ENCODE results near the gene NAV2. TPM values are rescaled to one million over a fixed set of nuclear protein-coding genes. Genes with fewer than 3 reads are reported as not detected.
"Not testable (repeated sequence)": the region's sequence is repeated elsewhere in the genome, so short reads cannot be mapped to it uniquely, and the experiment has no call there.

NAV2 gene
- total RNA-seq, 1 donor from 2014 or later: 17.6 TPM

- DNase-seq: no peak
These were observed 349.1 kb downstream of the NAV2 start for GRCh38 chr11:20061776-20062175.

DNA sequence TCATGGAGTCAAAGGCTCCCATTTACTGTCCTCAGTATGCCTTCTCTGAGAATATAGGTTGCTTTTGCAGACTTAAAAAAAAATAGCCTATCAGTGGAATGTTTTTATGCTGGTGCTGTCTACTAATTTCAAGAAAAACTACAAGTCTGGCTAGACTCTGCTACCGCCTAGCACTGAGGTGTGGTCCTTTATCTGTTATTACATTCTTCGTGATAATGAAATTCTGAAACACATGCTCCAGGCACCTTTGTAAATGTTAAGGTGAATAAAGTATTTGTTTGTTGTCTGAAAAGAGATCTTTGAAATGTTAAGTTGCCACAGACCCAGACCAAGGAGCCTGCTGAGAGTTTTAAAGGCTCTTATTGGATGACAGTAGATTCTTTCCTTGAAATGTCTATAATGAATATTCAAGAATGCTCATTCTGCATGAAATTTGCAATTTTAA is 352.3 kb downstream of the NAV2 start:
- no peak for DNase-seq

DNA sequence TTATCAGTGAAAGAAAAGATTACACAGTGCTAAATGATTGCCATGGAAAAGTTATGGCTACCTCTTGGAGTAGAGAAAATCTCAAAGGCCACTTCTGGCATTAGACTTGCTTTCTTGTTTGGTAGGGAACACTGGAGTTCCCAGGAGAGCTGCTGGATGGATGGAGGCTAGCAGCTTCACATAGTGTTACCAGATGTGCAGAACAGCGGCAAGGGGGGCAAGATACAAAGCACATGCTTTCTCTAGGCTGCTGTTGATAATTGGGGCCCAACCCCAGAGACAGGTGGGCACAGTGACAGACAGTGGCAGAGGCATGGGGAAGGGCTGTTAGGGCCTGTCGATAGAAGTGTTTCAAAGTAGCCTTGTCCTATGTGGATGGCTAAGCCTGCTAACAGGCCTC is 352.8 kb downstream of the NAV2 start:
- DNase-seq: no peak

DNA sequence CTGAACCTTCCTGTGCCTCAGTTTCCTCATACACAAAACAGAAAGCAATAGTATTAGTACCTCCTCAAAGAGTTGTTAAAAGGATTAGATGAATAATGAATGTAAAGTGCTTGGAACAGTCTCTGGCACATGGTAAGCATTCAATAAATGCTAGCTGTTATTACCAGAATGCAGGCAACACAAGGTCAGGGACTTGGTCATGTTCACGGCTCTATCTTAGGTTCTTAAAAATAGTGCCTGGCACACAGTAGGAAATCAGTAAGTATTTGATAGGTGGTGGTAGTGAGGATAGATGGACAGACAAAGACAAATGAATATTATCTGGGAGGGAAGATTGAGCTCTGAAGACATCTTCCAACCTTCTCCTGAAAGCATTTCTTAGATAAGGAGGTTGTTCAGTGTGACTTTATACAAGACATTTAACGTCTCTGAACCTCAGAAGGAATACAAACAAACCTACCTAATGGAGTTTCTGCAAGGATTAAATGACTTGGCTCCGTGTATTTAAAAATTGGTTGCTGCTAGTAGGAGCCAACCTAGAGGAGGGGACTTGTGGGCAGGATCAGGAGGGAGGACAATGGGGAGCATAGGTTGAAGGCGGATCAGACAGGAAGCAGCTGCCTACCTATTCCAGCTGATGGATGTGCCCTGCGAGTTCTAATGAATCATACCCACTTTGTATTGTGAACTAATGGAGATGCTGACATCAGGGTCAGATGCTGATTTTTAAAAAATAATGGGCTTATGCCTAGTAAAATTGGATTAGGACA is 353.6 kb downstream of the NAV2 start:
- no peak for DNase-seq

DNA sequence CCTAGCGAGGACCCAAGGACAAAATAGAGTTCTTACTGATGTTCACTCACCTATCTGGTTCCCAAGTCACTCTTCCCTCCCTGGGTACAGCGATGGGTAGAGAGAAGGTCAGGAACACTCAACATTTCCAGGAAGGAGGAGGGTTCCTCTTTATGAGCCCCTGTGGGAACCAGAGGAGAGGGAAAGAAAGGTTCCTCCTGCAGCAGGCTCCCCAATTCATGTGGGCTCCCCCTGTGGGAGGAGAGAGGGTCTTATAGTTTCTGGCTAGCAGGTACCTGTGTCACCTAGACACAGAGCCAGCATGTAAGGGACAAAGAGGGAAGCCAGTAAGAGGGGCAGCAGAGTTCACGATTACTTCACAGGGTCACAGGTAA is 354.1 kb downstream of the NAV2 start:
- no peak for DNase-seq

- DNase-seq: no peak
These were observed 355.0 kb downstream of the NAV2 start for GRCh38 chr11:20067665-20068064.

GRCh38 chr11:20068691-20069090 is 356.1 kb downstream of the NAV2 start:
- no peak for DNase-seq

DNA sequence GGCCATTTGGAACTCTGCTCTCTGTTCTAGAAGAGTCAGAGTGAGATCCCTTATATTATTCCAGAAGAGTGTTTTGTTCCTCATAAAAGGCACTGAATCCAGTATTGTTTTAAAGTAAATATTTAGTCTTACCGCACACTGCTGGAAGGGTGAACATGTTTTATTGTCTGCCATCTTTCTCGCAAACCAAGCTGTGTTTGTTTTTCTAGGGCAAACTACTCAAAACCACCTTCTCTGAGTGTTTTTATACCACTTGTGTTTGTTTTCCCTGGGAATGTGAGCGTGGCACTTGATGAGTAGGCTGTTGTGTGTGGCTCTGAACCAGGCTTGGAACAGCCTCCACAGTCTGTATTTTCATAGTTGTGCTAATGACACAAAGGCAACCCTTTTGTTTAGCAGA is 357.8 kb downstream of the NAV2 start:
- DNase-seq: no peak

- DNase-seq: no peak
These were observed 363.0 kb downstream of the NAV2 start for GRCh38 chr11:20075627-20076026.

DNA sequence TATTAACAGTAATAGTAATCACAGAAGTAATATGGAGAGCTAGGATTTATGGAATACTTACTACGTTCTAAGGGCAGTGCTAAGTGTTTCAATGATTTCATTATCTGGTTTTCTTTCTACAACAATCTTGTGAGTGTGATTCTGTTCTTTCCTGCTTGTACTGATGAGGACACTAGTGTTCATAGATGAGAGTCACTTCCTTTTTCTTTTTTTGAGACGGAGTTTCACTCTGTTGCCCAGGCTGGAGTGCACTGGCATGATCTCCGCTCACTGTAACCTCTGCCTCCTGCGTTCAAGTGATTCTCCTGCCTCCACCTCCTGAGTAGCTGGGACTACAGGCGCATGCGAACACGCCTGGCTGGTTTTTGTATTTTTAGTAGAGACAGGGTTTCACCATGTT is 366.2 kb downstream of the NAV2 start:
- DNase-seq: no peak

DNA sequence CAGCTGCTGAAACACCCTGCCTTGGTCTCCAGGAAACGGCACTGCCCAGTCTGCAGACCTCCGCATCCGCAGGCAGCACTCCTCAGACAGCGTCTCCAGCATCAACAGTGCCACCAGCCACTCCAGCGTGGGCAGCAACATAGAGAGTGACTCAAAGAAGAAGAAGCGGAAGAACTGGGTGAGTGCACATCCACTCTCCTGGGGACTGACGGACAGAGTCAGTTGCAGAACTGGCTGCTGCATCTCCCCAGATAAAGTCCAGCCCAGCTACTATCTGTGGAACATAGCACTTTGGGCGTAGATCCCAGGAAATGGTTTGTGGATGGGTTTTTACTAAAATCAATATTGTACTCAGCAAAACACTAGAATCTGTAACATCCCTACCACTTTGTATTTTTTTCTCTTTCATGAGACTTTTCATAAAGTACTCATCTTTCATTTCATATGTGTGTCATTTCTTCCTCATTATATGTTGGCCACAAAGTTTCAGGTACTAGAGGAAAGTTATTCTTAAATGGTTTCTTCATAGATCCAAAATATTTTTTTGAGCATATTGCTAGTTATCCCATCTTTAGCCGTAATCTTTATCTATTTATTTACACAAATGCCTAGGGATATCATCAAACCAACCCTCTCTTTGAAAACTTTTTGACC is 367.5 kb downstream of the NAV2 start:
- no peak for DNase-seq

DNA sequence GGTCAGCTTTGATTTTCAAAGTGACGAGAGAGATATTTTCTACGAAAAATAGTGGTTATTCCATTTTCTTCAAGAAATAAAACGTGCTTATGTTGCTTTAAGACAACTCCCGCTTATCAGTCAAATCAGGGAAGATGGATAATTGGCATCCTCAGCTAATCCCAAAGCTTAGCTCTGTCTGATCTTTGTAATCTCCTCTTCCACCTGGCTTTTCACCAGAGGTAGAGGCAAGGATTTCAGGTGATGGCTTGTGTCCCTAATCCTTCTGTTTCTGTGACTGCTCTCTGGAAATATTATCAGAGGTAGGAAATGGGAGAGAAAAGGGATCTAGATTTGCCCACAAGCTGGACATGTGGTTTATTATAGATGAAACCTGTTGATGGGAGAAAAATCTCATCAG is 368.7 kb downstream of the NAV2 start:
- DNase-seq: no peak

- not testable (repeated sequence) for DNase-seq
These were observed 371.2 kb downstream of the NAV2 start for GRCh38 chr11:20083877-20084276.

- no peak for DNase-seq
These were observed 372.5 kb downstream of the NAV2 start for GRCh38 chr11:20084921-20085814.

- no peak for DNase-seq
These were observed 373.3 kb downstream of the NAV2 start for GRCh38 chr11:20085918-20086317.

DNA sequence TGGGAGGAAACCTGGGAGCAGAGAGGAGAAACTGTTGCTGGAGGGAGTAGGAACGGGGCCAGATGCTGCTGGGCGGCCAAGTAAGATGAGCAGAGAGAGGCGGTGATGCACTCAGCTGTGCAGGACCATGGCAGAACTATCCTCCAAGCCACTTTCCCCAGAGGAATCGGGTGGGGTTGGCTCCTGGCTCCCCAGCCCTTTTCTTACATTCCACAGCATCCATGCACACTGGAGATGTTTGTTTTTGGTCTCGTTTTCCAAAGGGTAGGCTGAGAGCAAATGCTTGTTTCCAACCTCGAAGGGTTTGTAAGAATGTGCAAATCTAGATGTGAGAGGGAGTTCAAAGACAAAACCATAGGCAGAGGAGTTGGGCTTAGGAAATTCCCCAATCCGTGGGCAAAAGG is 374.5 kb downstream of the NAV2 start:
- no peak for DNase-seq

- DNase-seq: no peak
These were observed 376.0 kb downstream of the NAV2 start for GRCh38 chr11:20088397-20089225.

DNA sequence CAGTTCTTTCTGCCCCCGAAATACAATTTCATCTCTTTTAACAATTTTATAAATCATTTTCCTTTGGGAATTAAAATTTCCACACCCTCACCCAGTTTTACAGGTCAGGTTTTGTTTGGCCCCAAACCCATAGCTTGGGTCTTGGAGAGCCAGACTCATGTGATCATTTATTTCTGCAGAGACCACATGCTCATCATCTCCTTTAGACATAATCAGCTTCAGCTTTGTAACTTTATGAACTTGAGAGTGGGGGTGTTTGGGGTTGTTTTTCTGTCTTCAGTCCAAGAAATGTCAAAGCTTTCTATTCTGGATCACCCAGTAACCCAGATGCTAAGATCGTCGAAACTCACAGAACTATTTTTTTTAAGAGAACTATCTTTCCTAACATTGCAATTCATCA is 376.7 kb downstream of the NAV2 start:
- DNase-seq: no peak

- no peak for DNase-seq
These were observed 377.4 kb downstream of the NAV2 start for GRCh38 chr11:20089796-20090653.

GRCh38 chr11:20090654-20091374 is 378.2 kb downstream of the NAV2 start:
- DNase-seq: no peak

All from occipital lobe (tissue), 2 donors.